ENCODE results near the gene ANKRD40.

- TF ChIP-seq CTCF (IDR thresholded peaks at IDR 0.05): no peak
- TF ChIP-seq POLR2AphosphoS5 (IDR thresholded peaks at IDR 0.05): no peak
- TF ChIP-seq POLR2A (IDR thresholded peaks at IDR 0.05): no peak
Observed at GRCh38 chr17:50719924-50720794, 12.4 kb upstream of the ANKRD40 start.

Data from breast epithelium (tissue), 3 donors.